Stimulated activated CD8-positive, alpha-beta memory T cell treated with anti-CD3 and anti-CD28 coated beads, Interleukin-2, amount 100 ng/mL, for 1 hour (primary cell): ENCODE data around the gene SANBR.

Experiments used
- DNase-seq, 2 donors: peaks; one replicate each; pipeline ENCODE4 v3.0.0-alpha.2; 2020; ENCODE audit warnings: low read depth in 2 of 2

Gene SANBR

GRCh38 chr2:61089797-61090196 is 24.1 kb downstream of the SANBR start:
- no peak for DNase-seq

GRCh38 chr2:61090386-61090921 is 24.8 kb downstream of the SANBR start:
- no peak for DNase-seq

GRCh38 chr2:61091485-61091884 is 25.8 kb downstream of the SANBR start:
- no peak for DNase-seq

DNA sequence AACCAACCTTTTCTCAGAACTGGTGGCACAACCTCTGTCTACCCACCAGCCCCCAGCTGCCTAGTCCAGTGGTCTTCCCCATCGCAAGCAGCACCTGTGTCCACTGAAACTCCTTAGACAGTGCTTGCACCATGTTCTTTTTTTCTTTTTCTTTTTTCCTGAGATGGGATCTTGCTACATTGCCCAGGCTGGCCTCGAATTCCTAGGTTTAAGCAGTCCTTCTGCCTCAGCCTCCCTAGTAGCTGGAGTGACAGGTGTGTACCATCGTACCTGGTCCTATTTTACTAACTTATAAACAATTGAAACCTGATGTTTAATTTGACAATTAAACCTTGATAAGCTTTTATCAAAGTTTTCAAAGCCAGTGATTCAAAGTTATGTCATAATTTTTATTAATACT is 30.8 kb downstream of the SANBR start:
- no peak for DNase-seq

- DNase-seq, result no peak
These were observed 35.1 kb downstream of the SANBR start for GRCh38 chr2:61100801-61101200.

GRCh38 chr2:61109291-61109690 is 43.6 kb downstream of the SANBR start:
- no peak for DNase-seq

GRCh38 chr2:61111708-61112107 is 46.0 kb downstream of the SANBR start:
- no peak for DNase-seq

- no peak for DNase-seq
These were observed 48.5 kb downstream of the SANBR start for GRCh38 chr2:61114147-61114546.
